K562 (cell line): ENCODE measurements around the gene DAB1. TPM values are rescaled to one million over a fixed set of nuclear protein-coding genes. Genes with fewer than 3 reads are reported as not detected.

Source experiments
- ATAC-seq: fragments of 200-7000 bp; cut with Tn5 transposase; 3 replicates; pipeline ENCODE4 v1.9.1; 2020; ENCODE audit warnings: moderate library complexity
- BruUV-seq: library from RNA; stranded (reverse); fragments of 400-500 nt; replicated peaks from 2 replicates; lab custom pipeline; 2021; lab: Mats Ljungman, UMichigan
- CTCF ChIA-PET: fragments of 300-600 bp; formaldehyde crosslinking; extraction: SDS; loops from one replicate; lab custom pipeline; 2021; ENCODE audit warnings: low intra/inter-chr PET ratio; lab: Yijun Ruan, JAX
- POLR2A ChIA-PET: fragments of 300-600, 350-650 bp; sonication (Branson Sonifier 250); formaldehyde crosslinking; extraction: SDS; loops from one replicate; lab custom pipeline; 2021; ENCODE audit warnings: antibody characterized with exemption, inconsistent platforms; lab: Yijun Ruan, JAX
- DNase-seq, 4 experiments: peaks; one replicate each; pipeline versions ENCODE4 v3.0.0 to v3.0.0-alpha.2; 2011 to 2018; ENCODE audit warnings: low spot score in 3 of 4, mixed read lengths in 3 of 4; ENCODE audit errors: extremely low read depth in 1 of 4
- FAIRE-seq: peaks from 2 replicates; lab custom pipeline; 2011; peaks lifted over from hg19 to GRCh38; lab: Jason Lieb, UNC
- H2AFZ ChIP-seq: 2 replicates; pipeline ENCODE4 v1.6.0; 2011; ENCODE audit warnings: low read depth, low read length, control low read depth, inconsistent platforms
- H3K27ac ChIP-seq: fragments of 200-600 bp; 3 replicates; pipeline ENCODE4 v1.8.0; 2011; ENCODE audit warnings: low read depth, mild to moderate bottlenecking, control low read depth, inconsistent platforms, low read length, moderate library complexity, mixed read lengths; ENCODE audit errors: extremely low read depth
- H3K27me3 ChIP-seq, 2 experiments: fragments of 300-600 bp in 1 of 2; 2 replicates in 1 of 2; 3 replicates in 1 of 2; pipeline versions ENCODE4 v1.6.0 to v1.8.0; 2011; ENCODE audit warnings: inconsistent platforms in 2 of 2, low read length in 2 of 2, mild to moderate bottlenecking in 1 of 2, mixed read lengths in 1 of 2, moderate library complexity in 1 of 2; ENCODE audit not compliant: control insufficient read depth in 2 of 2, insufficient read depth in 2 of 2
- H3K36me3 ChIP-seq: fragments of 300-600 bp; 3 replicates; pipeline ENCODE4 v1.8.0; 2011; ENCODE audit warnings: mild to moderate bottlenecking, low read length, inconsistent platforms; ENCODE audit not compliant: control insufficient read depth, insufficient read depth
- H3K4me1 ChIP-seq, 2 experiments: fragments of 200-600 bp in 1 of 2; replicated peaks in 1 of 2; 2 replicates in 1 of 2; 3 replicates in 1 of 2; pipeline versions ENCODE4 v1.5.1 to v1.8.0; 2011; ENCODE audit warnings: inconsistent platforms in 2 of 2, low read length in 2 of 2, mild to moderate bottlenecking in 1 of 2, mixed read lengths in 1 of 2, moderate library complexity in 1 of 2; ENCODE audit not compliant: control insufficient read depth in 2 of 2, insufficient read depth in 2 of 2
- H3K4me2 ChIP-seq: 2 replicates; pipeline ENCODE4 v1.6.1; 2011; ENCODE audit warnings: low read length, control low read depth, inconsistent platforms, mixed read lengths; ENCODE audit not compliant: insufficient read depth
- H3K4me3 ChIP-seq: fragments of 200-600 bp; sonication (generic), shearing (Covaris generic); 2 replicates; pipeline ENCODE4 v1.5.1; 2016; ENCODE audit warnings: control low read depth, inconsistent platforms
- H3K79me2 ChIP-seq: fragments of 200-600 bp; 3 replicates; pipeline ENCODE4 v1.8.0; 2011; ENCODE audit warnings: low read length, inconsistent platforms; ENCODE audit not compliant: control insufficient read depth, insufficient read depth
- H3K9ac ChIP-seq, 2 experiments: 2 replicates each; pipeline versions ENCODE4 v1.6.0 to v1.6.1; 2011; ENCODE audit warnings: low read depth in 2 of 2, low read length in 2 of 2, control low read depth in 1 of 2, inconsistent platforms in 1 of 2, mild to moderate bottlenecking in 1 of 2, mixed read lengths in 1 of 2; ENCODE audit not compliant: insufficient read depth in 1 of 2
- H3K9me1 ChIP-seq: one replicate; pipeline ENCODE4 v1.6.0; 2011; ENCODE audit warnings: inconsistent platforms, mild to moderate bottlenecking, low read length, moderate library complexity; ENCODE audit not compliant: control insufficient read depth, insufficient read depth
- H3K9me3 ChIP-seq: replicated peaks from 2 replicates; pipeline ENCODE4 v1.5.1; 2011; ENCODE audit warnings: low read depth, low read length, inconsistent platforms; ENCODE audit not compliant: control insufficient read depth, insufficient read depth
- H4K20me1 ChIP-seq: replicated peaks from 2 replicates; pipeline ENCODE4 v1.6.1; 2011; ENCODE audit warnings: low read length, inconsistent platforms, mixed read lengths; ENCODE audit not compliant: control insufficient read depth, insufficient read depth
- ARID2 ChIP-seq: fragments of 450-650 bp; IDR thresholded peaks from 2 replicates; pipeline ENCODE4 v1.6.1; 2017; ENCODE audit warnings: antibody characterized with exemption, mild to moderate bottlenecking
- DMBX1 ChIP-seq: fragments of 250-450 bp; sonication (Bioruptor Pico); IDR thresholded peaks from 2 replicates; pipeline ENCODE4 v1.8.0; 2022; ENCODE audit warnings: inconsistent platforms, mild to moderate bottlenecking, moderate library complexity, borderline replicate concordance
- GABPB1 ChIP-seq: sonication (generic); formaldehyde crosslinking; IDR thresholded peaks from 2 replicates; pipeline ENCODE4 v1.8.0; 2022; ENCODE audit warnings: mild to moderate bottlenecking, missing genetic modification reagents
- MTA3 ChIP-seq: fragments of 450-650 bp; formaldehyde crosslinking; IDR thresholded peaks from 2 replicates; pipeline ENCODE4 v1.6.1; 2017; ENCODE audit warnings: mild to moderate bottlenecking, borderline replicate concordance
- NBN ChIP-seq: fragments of 450-650 bp; IDR thresholded peaks from 2 replicates; pipeline ENCODE4 v1.6.1; 2016; ENCODE audit warnings: low read depth, mild to moderate bottlenecking
- NR2F6 ChIP-seq: fragments of 450-650 bp; formaldehyde crosslinking; IDR thresholded peaks from 2 replicates; pipeline ENCODE4 v1.4.0; 2020; ENCODE audit warnings: mild to moderate bottlenecking
- PATZ1 ChIP-seq: fragments of 250-450 bp; sonication (Bioruptor Pico); IDR thresholded peaks from 2 replicates; pipeline ENCODE4 v1.5.0; 2020; ENCODE audit warnings: mild to moderate bottlenecking, borderline replicate concordance
- POLR2H ChIP-seq: IDR thresholded peaks from 2 replicates; pipeline ENCODE4 v1.6.1; 2016; ENCODE audit warnings: missing genetic modification characterization, low read depth, mild to moderate bottlenecking, control low read depth, missing compliant biosample characterization, moderate library complexity
- POLR3G ChIP-seq: IDR thresholded peaks from 2 replicates; pipeline ENCODE4 v1.6.1; 2011; ENCODE audit not compliant: insufficient read length, insufficient replicate concordance; ENCODE audit errors: extremely low read depth
- SNRNP70 ChIP-seq: fragments of 200-400 bp; formaldehyde crosslinking; optimal IDR thresholded peaks from 2 replicates; pipeline ENCODE3; 2017; ENCODE audit warnings: low read depth, low read length
- SREBF2 ChIP-seq: sonication (generic); formaldehyde crosslinking; IDR thresholded peaks from 2 replicates; pipeline ENCODE4 v1.4.0; 2020; ENCODE audit warnings: mild to moderate bottlenecking, missing genetic modification reagents
- TCF7L2 ChIP-seq: fragments of 150-350 bp; IDR thresholded peaks from 2 replicates; pipeline ENCODE4 v1.6.1; 2016; ENCODE audit warnings: low read depth, mild to moderate bottlenecking, low read length, moderate library complexity
- TGIF2 ChIP-seq: sonication (generic); formaldehyde crosslinking; IDR thresholded peaks from 2 replicates; pipeline ENCODE4 v1.8.1; 2022; ENCODE audit warnings: mild to moderate bottlenecking, missing genetic modification reagents, moderate library complexity
- ZNF408 ChIP-seq: fragments of 250-450 bp; sonication (Bioruptor Pico); IDR thresholded peaks from 2 replicates; pipeline ENCODE4 v1.4.0; 2020; ENCODE audit warnings: low read depth, mild to moderate bottlenecking, moderate library complexity
- ZNF445 ChIP-seq: fragments of 250-450 bp; sonication (Bioruptor Pico); IDR thresholded peaks from 2 replicates; pipeline ENCODE4 v1.4.0; 2020; ENCODE audit warnings: low read depth, mild to moderate bottlenecking, moderate library complexity
- WGBS: fragments of 100-300 bp; shearing (Covaris generic); methylation state at CpG from one replicate; pipeline ENCODE4 v1.1.6; 2016; ENCODE audit warnings: low coverage, mixed read lengths; ENCODE audit not compliant: insufficient coverage; ENCODE audit errors: missing lambda C conversion rate; 5-methylcytosine and 5-hydroxymethylcytosine counted together
- in situ Hi-C: fragments of 300-500 bp; cut with MboI; formaldehyde crosslinking; loops from 4 replicates; pipeline ENCODE4 v1.15.0; 2018; ENCODE audit warnings: inconsistent platforms, mixed read lengths
- intact Hi-C: fragments of 100-400 bp; cut with micrococcal nuclease; formaldehyde crosslinking; loops from 2 replicates; pipeline ENCODE4 v1.14.2; 2022
- polyA plus RNA-seq, 8 experiments: library from polyadenylated mRNA; depleted of rRNA in 4 of 8; stranded (reverse) in 5 of 8; unstranded in 3 of 8; fragments of >200 nt; fragmentation: Nextera tagmentation in 2 of 8; fragmentation: Illumina TruSeq in 1 of 8; extraction: Ambion mirVana in 2 of 8; extraction: Trizol in 1 of 8; gene quantifications; 2 replicates each; pipeline versions ENCODE4 v1.2.1 to v1.2.3, GENCODE V29; 2011 to 2014; ENCODE audit warnings: inconsistent platforms in 1 of 8, missing spikeins in 1 of 8
- total RNA-seq, 7 experiments: library from RNA; depleted of rRNA in 6 of 7; stranded (reverse); fragments of >200 nt in 6 of 7; fragmentation: Illumina TruSeq in 2 of 7; extraction: Trizol in 2 of 7; gene quantifications; 2 replicates each; pipeline versions ENCODE4 v1.2.1 to v1.2.3, GENCODE V29; 2011 to 2021; ENCODE audit warnings: low replicate concordance in 1 of 7

Gene DAB1
- total and polyA plus RNA-seq, 9 of the 15 experiments (the other 6 are each of a cell fraction or from before 2014, with no cell fraction given) = not detected

- ATAC-seq = no peak
- Histone ChIP-seq H2AFZ (no peak overlapping the region), H3K9me3 (no peaks in the 10 kb centered on the region), H3K27me3 (peaks cover 0 to 4% of the 10 kb centered on the region in 2 experiments; a peak in 1 of 5 replicates), H3K36me3 (no peaks in the 10 kb centered on the region), H3K4me2 (no peak overlapping the region), H4K20me1 (no peaks in the 10 kb centered on the region), H3K79me2 (no peaks in the 10 kb centered on the region), H3K9ac (no peak overlapping the region), H3K9me1 (no peaks in the 10 kb centered on the region), H3K4me3 (no peak overlapping the region), H3K27ac (no peak overlapping the region), H3K4me1 (peaks cover 0 to 4% of the 10 kb centered on the region in 2 experiments; a peak in 2 of 5 replicates)
- POLR2A ChIA-PET = no interaction called here
- 0% methylated on average over 3 of the region's 3 CpGs for WGBS
- in situ Hi-C loops (no loop called here), intact Hi-C loops (no loop called here)
- DNase-seq = no peak
- no TSS peak for BruUV-seq
- CTCF ChIA-PET = no interaction called here
- FAIRE-seq = no peak
- TF ChIP-seq PATZ1 = no peak
- TF ChIP-seq DMBX1 (CRISPR knock-in tag) = no peak
- TF ChIP-seq POLR2H = no peak
- no peak for TF ChIP-seq ZNF445
- TF ChIP-seq POLR3G = no peak
- TF ChIP-seq NR2F6 (CRISPR knock-in tag) = no peak
- TF ChIP-seq GABPB1 (CRISPR knock-in tag) = no peak
- TF ChIP-seq ARID2 = no peak
- no peak for TF ChIP-seq ZNF408 (CRISPR knock-in tag)
- no peak for TF ChIP-seq NBN
- no peak for TF ChIP-seq TCF7L2
- TF ChIP-seq SNRNP70 = no peak
- no peak for TF ChIP-seq TGIF2 (CRISPR knock-in tag)
- no peak for TF ChIP-seq SREBF2
- no peak for TF ChIP-seq MTA3
Observed at GRCh38 chr1:57341721-57342120, 82.1 kb downstream of the DAB1 start.
